Progenitor cell of endocrine pancreas (in vitro differentiated cells): ENCODE results near the gene KCNK1. TPM values are rescaled to one million over a fixed set of nuclear protein-coding genes. Genes with fewer than 3 reads are reported as not detected.
"Not testable (repeated sequence)": the region's sequence is repeated elsewhere in the genome, so short reads cannot be mapped to it uniquely, and the experiment has no call there.

Experiments
- DNase-seq: peaks from one replicate; pipeline ENCODE4 v3.0.0; 2021; ENCODE audit warnings: low spot score; ENCODE audit not compliant: unreplicated experiment
- H3K27ac Mint-ChIP-seq: 2 replicates; pipeline ENCODE4 v1.8.0; 2021; ENCODE audit warnings: mild to moderate bottlenecking, moderate library complexity, mixed read lengths
- H3K27me3 Mint-ChIP-seq: 2 replicates; pipeline ENCODE4 v1.8.0; 2021; ENCODE audit warnings: mixed read lengths
- H3K36me3 Mint-ChIP-seq: 2 replicates; pipeline ENCODE4 v1.8.0; 2022; ENCODE audit warnings: mixed read lengths; ENCODE audit not compliant: insufficient read depth
- H3K4me1 Mint-ChIP-seq: 2 replicates; pipeline ENCODE4 v1.8.0; 2021; ENCODE audit warnings: low read depth, mixed read lengths
- H3K4me3 Mint-ChIP-seq: 2 replicates; pipeline ENCODE4 v1.8.0; 2021; ENCODE audit warnings: low read depth, mild to moderate bottlenecking, moderate library complexity, mixed read lengths
- H3K9me3 Mint-ChIP-seq: 2 replicates; pipeline ENCODE4 v1.8.0; 2021; ENCODE audit warnings: low read depth, mixed read lengths
- CTCF ChIP-seq: fragments of 200-600 bp; sonication (generic); IDR thresholded peaks from one replicate; pipeline ENCODE4 v1.5.0; 2021; ENCODE audit warnings: antibody characterized with exemption, mild to moderate bottlenecking; ENCODE audit not compliant: unreplicated experiment
- total RNA-seq: library from RNA; stranded (reverse); gene quantifications from 2 replicates; pipeline ENCODE4 v1.2.1, GENCODE V29; 2021

Gene KCNK1
- total RNA-seq, 1 donor from 2014 or later: 9.7 TPM

- Mint-ChIP-seq H3K4me1 (no peaks in the 10 kb centered on the region), H3K36me3 (no peaks in the 10 kb centered on the region), H3K4me3 (no peak overlapping the region), H3K27me3 (peaks cover 19% of the 10 kb centered on the region), H3K9me3 (no peaks in the 10 kb centered on the region), H3K27ac (no peak overlapping the region)
- TF ChIP-seq CTCF: no peak
- no peak for DNase-seq
These were observed 7.1 kb upstream of the KCNK1 start for GRCh38 chr1:233606813-233607212.

- no peaks in the 10 kb centered on the region for H3K4me1 Mint-ChIP-seq
- H3K36me3 Mint-ChIP-seq: no peaks in the 10 kb centered on the region
- no peak overlapping the region for H3K4me3 Mint-ChIP-seq
- no peak for TF ChIP-seq CTCF
- no peak overlapping the region for H3K27ac Mint-ChIP-seq
- no peak for DNase-seq
- peaks cover 25% of the 10 kb centered on the region for H3K27me3 Mint-ChIP-seq
- H3K9me3 Mint-ChIP-seq: no peaks in the 10 kb centered on the region
These were observed 6.4 kb upstream of the KCNK1 start for GRCh38 chr1:233607252-233608119.

GRCh38 chr1:233608988-233609387 lies 4.9 kb upstream of the KCNK1 start:
- Mint-ChIP-seq H3K9me3 (no peaks in the 10 kb centered on the region), H3K4me1 (no peaks in the 10 kb centered on the region)
- TF ChIP-seq CTCF: no peak

GRCh38 chr1:233609926-233610325 lies 4.0 kb upstream of the KCNK1 start:
- no peaks in the 10 kb centered on the region for H3K36me3 Mint-ChIP-seq
- peaks cover 25% of the 10 kb centered on the region for H3K27me3 Mint-ChIP-seq
- no peak for TF ChIP-seq CTCF
- no peak overlapping the region for H3K27ac Mint-ChIP-seq
- no peaks in the 10 kb centered on the region for H3K9me3 Mint-ChIP-seq
- H3K4me1 Mint-ChIP-seq: peaks cover 1% of the 10 kb centered on the region
- H3K4me3 Mint-ChIP-seq: no peak overlapping the region
- DNase-seq: no peak

More at GRCh38 chr1:233608988-233609387, 4.9 kb upstream of the KCNK1 start:
- H3K27ac Mint-ChIP-seq: no peak overlapping the region
- no peaks in the 10 kb centered on the region for H3K36me3 Mint-ChIP-seq
- peaks cover 25% of the 10 kb centered on the region for H3K27me3 Mint-ChIP-seq
- H3K4me3 Mint-ChIP-seq: no peak overlapping the region
- no peak for DNase-seq

- H3K4me3 Mint-ChIP-seq: no peak overlapping the region
- H3K4me1 Mint-ChIP-seq: peaks cover 7% of the 10 kb centered on the region
- H3K36me3 Mint-ChIP-seq: no peaks in the 10 kb centered on the region
- no peaks in the 10 kb centered on the region for H3K9me3 Mint-ChIP-seq
- H3K27me3 Mint-ChIP-seq: peaks cover 25% of the 10 kb centered on the region
- no peak overlapping the region for H3K27ac Mint-ChIP-seq
- no peak for TF ChIP-seq CTCF
- DNase-seq: no peak
These were observed 3.3 kb upstream of the KCNK1 start for GRCh38 chr1:233610628-233611027.

- Mint-ChIP-seq H3K27me3 (peaks cover 25% of the 10 kb centered on the region), H3K4me1 (peaks cover 14% of the 10 kb centered on the region)
- not testable (repeated sequence) for DNase-seq, H3K9me3 Mint-ChIP-seq, H3K27ac Mint-ChIP-seq, H3K4me3 Mint-ChIP-seq, H3K36me3 Mint-ChIP-seq
These were observed 2.5 kb upstream of the KCNK1 start for GRCh38 chr1:233611363-233611762.
